ENCODE results near the gene TRIM38.
"Not testable (repeated sequence)": the region's sequence is repeated elsewhere in the genome, so short reads cannot be mapped to it uniquely, and the experiment has no call there.

- not testable (repeated sequence) for TF ChIP-seq POLR2AphosphoS5, CTCF (IDR thresholded peaks at IDR 0.05)
These were observed 32.8 kb upstream of the TRIM38 start for GRCh38 chr6:25929785-25930184.

Data from prostate gland (tissue), 2 donors.